HCT116 (cell line): ENCODE results near the gene STK4. TPM values are rescaled to one million over a fixed set of nuclear protein-coding genes. Genes with fewer than 3 reads are reported as not detected.

ENCODE experiments used
- ATAC-seq: fragments of 200-7000 bp; cut with Tn5 transposase; 2 replicates; pipeline ENCODE4 v1.9.1; 2020; ENCODE audit warnings: mild to moderate bottlenecking, moderate library complexity
- BruUV-seq: library from RNA; stranded (reverse); fragments of 400-500 nt; replicated peaks from 2 replicates; lab custom pipeline; 2021; lab: Mats Ljungman, UMichigan
- CTCF ChIA-PET: fragments of 300-600 bp; sonication (Branson Sonifier 250); formaldehyde crosslinking; loops from one replicate; lab custom pipeline; 2021; ENCODE audit warnings: antibody characterized with exemption; lab: Charles Lee
- POLR2A ChIA-PET: fragments of 300-600, 350-600 bp; sonication (Branson Sonifier 250); formaldehyde crosslinking; loops from one replicate; lab custom pipeline; 2021; ENCODE audit warnings: antibody characterized with exemption; lab: Charles Lee
- RAD21 ChIA-PET, 2 experiments: fragments of 300-600 bp; sonication (Branson Sonifier 250); formaldehyde crosslinking; loops; one replicate each; lab custom pipeline; 2023; ENCODE audit warnings: low total read pairs in 2 of 2; ENCODE audit not compliant: uncharacterized antibody in 2 of 2, unreplicated experiment in 2 of 2, low non-redundant PET in 1 of 2; lab: Charles Lee
- DNase-seq: peaks from one replicate; pipeline ENCODE4 v3.0.0-alpha.2; 2010; ENCODE audit warnings: low read depth, low spot score
- H2AFZ ChIP-seq: fragments of 200-600 bp; shearing (Covaris generic), sonication (generic); 2 replicates; pipeline ENCODE4 v1.6.1; 2017; ENCODE audit warnings: low read depth, mixed run types, mixed read lengths, antibody characterized with exemption, low read length; ENCODE audit not compliant: poor library complexity, severe bottlenecking
- H3K27ac ChIP-seq: 2 replicates; pipeline ENCODE4 v1.5.1; 2012; ENCODE audit warnings: low read depth, low read length
- H3K27me3 ChIP-seq: fragments of 200-600 bp; sonication (generic); 2 replicates; pipeline ENCODE4 v1.6.1; 2016; ENCODE audit warnings: mixed run types, low read length, mixed read lengths; ENCODE audit not compliant: insufficient read depth
- H3K36me3 ChIP-seq, 2 experiments: fragments of 200-500 bp in 1 of 2; fragments of 200-600 bp in 1 of 2; sonication (Bioruptor generic) in 1 of 2; sonication (generic) in 1 of 2; 2 replicates each; pipeline versions ENCODE4 v1.5.1 to v1.6.1; 2014 to 2016; ENCODE audit warnings: low read length in 2 of 2, inconsistent platforms in 1 of 2, mixed read lengths in 1 of 2, mixed run types in 1 of 2; ENCODE audit not compliant: insufficient read depth in 2 of 2, control insufficient read depth in 1 of 2
- H3K4me1 ChIP-seq, 2 experiments: fragments of 200-600 bp in 1 of 2; sonication (generic) in 1 of 2; 2 replicates each; pipeline versions ENCODE4 v1.5.1 to v1.6.1; 2012 to 2017; ENCODE audit warnings: low read length in 2 of 2, inconsistent platforms in 1 of 2, mild to moderate bottlenecking in 1 of 2, mixed read lengths in 1 of 2, mixed run types in 1 of 2, moderate library complexity in 1 of 2; ENCODE audit not compliant: insufficient read depth in 2 of 2, control insufficient read depth in 1 of 2
- H3K4me2 ChIP-seq: fragments of 200-600 bp; sonication (generic); 2 replicates; pipeline ENCODE4 v1.6.1; 2017; ENCODE audit warnings: mixed run types, low read length, mixed read lengths
- H3K4me3 ChIP-seq, 2 experiments: fragments of 200-600 bp in 1 of 2; sonication (generic) in 1 of 2; replicated peaks in 1 of 2; 2 replicates each; pipeline ENCODE4 v1.5.1; 2011 to 2016; ENCODE audit warnings: low read length in 2 of 2, control low read depth in 1 of 2, low read depth in 1 of 2, mild to moderate bottlenecking in 1 of 2, mixed read lengths in 1 of 2, mixed run types in 1 of 2
- H3K79me2 ChIP-seq: fragments of 200-600 bp; sonication (generic); 2 replicates; pipeline ENCODE4 v1.6.1; 2017; ENCODE audit warnings: mild to moderate bottlenecking, mixed run types, low read length, moderate library complexity, mixed read lengths; ENCODE audit not compliant: insufficient read depth
- H3K9ac ChIP-seq: fragments of 200-600 bp; sonication (generic); 2 replicates; pipeline ENCODE4 v1.6.1; 2016; ENCODE audit warnings: low read length, mixed read lengths
- H3K9me2 ChIP-seq: fragments of 200-600 bp; sonication (generic), shearing (Covaris generic); 2 replicates; pipeline ENCODE4 v1.6.1; 2017; ENCODE audit warnings: mixed run types, mild to moderate bottlenecking, moderate library complexity; ENCODE audit not compliant: insufficient read depth
- H3K9me3 ChIP-seq, 2 experiments: fragments of 200-500 bp in 1 of 2; fragments of 200-600 bp in 1 of 2; sonication (Bioruptor generic) in 1 of 2; sonication (generic) in 1 of 2; 2 replicates each; pipeline ENCODE4 v1.6.1; 2014 to 2017; ENCODE audit warnings: low read length in 2 of 2, mixed read lengths in 2 of 2, inconsistent platforms in 1 of 2, low read depth in 1 of 2, mild to moderate bottlenecking in 1 of 2, mixed run types in 1 of 2, moderate library complexity in 1 of 2; ENCODE audit not compliant: control insufficient read depth in 1 of 2, insufficient read depth in 1 of 2
- H4K20me1 ChIP-seq: fragments of 200-600 bp; sonication (generic), shearing (Covaris generic); 2 replicates; pipeline ENCODE4 v1.6.1; 2017; ENCODE audit warnings: mixed run types, mild to moderate bottlenecking, moderate library complexity; ENCODE audit not compliant: insufficient read depth
- ATF3 ChIP-seq: IDR thresholded peaks from 2 replicates; pipeline ENCODE4 v1.6.1; 2012
- EGR1 ChIP-seq: IDR thresholded peaks from 2 replicates; pipeline ENCODE4 v1.6.1; 2012; ENCODE audit warnings: low read depth
- EZH2phosphoT487 ChIP-seq: fragments of 200-600 bp; IDR thresholded peaks from 2 replicates; pipeline ENCODE4 v1.6.1; 2018; ENCODE audit warnings: antibody characterized with exemption, borderline replicate concordance
- FOSL1 ChIP-seq: IDR thresholded peaks from 2 replicates; pipeline ENCODE4 v1.6.1; 2012; ENCODE audit warnings: low read depth
- MAX ChIP-seq: IDR thresholded peaks from 2 replicates; pipeline ENCODE4 v1.6.1; 2012
- POLR2A ChIP-seq: IDR thresholded peaks from 2 replicates; pipeline ENCODE4 v1.7.0; 2011; ENCODE audit warnings: borderline replicate concordance; ENCODE audit not compliant: insufficient read depth, insufficient read length; ENCODE audit errors: extremely low read depth
- RAD21 ChIP-seq: IDR thresholded peaks from 2 replicates; pipeline ENCODE4 v1.6.1; 2012; ENCODE audit warnings: low read depth, mild to moderate bottlenecking
- SRF ChIP-seq: IDR thresholded peaks from 2 replicates; pipeline ENCODE4 v1.6.1; 2012; ENCODE audit warnings: low read depth
- YY1 ChIP-seq: IDR thresholded peaks from 2 replicates; pipeline ENCODE4 v1.6.1; 2011; ENCODE audit warnings: low read length, low read depth, moderate library complexity, mild to moderate bottlenecking; ENCODE audit not compliant: insufficient replicate concordance; ENCODE audit errors: extremely low read depth
- ZNF274 ChIP-seq: fragments of 200-500 bp; sonication (Bioruptor generic); IDR thresholded peaks from 2 replicates; pipeline ENCODE4 v1.6.1; 2014; ENCODE audit warnings: mild to moderate bottlenecking, low read depth, low read length, inconsistent platforms
- intact Hi-C: fragments of 100-400 bp; cut with micrococcal nuclease; formaldehyde crosslinking; loops from 2 replicates; pipeline ENCODE4 v1.10.0; 2022
- total RNA-seq: library from RNA; stranded (reverse); gene quantifications from one replicate; pipeline ENCODE4 v1.2.1, GENCODE V29; 2021; ENCODE audit not compliant: unreplicated experiment
- TF ChIP-seq, protein P1 (sequence below), 3 experiments: fragments of 200-600 bp in 1 of 3; sonication (generic) in 1 of 3; IDR thresholded peaks in 2 of 3; conservative IDR thresholded peaks in 1 of 3; 2 replicates each; pipeline ENCODE4 v1.5.1; 2012 to 2017; ENCODE audit warnings: low read depth in 2 of 3, low read length in 2 of 3, antibody characterized with exemption in 1 of 3, borderline replicate concordance in 1 of 3, control low read depth in 1 of 3, mild to moderate bottlenecking in 1 of 3, mixed read lengths in 1 of 3, mixed run types in 1 of 3, moderate library complexity in 1 of 3; ENCODE audit not compliant: insufficient read depth in 1 of 3

Gene STK4
- total RNA-seq, 1 experiment from 2014 or later = 45.4 TPM

GRCh38 chr20:45047581-45048119, 81.3 kb downstream of the STK4 start (continued):
- TF ChIP-seq, protein P1, sequence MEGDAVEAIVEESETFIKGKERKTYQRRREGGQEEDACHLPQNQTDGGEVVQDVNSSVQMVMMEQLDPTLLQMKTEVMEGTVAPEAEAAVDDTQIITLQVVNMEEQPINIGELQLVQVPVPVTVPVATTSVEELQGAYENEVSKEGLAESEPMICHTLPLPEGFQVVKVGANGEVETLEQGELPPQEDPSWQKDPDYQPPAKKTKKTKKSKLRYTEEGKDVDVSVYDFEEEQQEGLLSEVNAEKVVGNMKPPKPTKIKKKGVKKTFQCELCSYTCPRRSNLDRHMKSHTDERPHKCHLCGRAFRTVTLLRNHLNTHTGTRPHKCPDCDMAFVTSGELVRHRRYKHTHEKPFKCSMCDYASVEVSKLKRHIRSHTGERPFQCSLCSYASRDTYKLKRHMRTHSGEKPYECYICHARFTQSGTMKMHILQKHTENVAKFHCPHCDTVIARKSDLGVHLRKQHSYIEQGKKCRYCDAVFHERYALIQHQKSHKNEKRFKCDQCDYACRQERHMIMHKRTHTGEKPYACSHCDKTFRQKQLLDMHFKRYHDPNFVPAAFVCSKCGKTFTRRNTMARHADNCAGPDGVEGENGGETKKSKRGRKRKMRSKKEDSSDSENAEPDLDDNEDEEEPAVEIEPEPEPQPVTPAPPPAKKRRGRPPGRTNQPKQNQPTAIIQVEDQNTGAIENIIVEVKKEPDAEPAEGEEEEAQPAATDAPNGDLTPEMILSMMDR (IDR thresholded peaks at IDR 0.05 in 2 of 3, conservative IDR thresholded peaks at IDR 0.05 in 1 of 3; ENCODE audit: borderline replicate concordance in 1 of 3, insufficient read depth in 1 of 3, low read depth in 2 of 3, low read length in 2 of 3) = no peak
- TF ChIP-seq ATF3 = no peak

- H4K20me1 ChIP-seq = no peaks in the 10 kb centered on the region
- H3K4me1 ChIP-seq = no peaks in the 10 kb centered on the region
- H3K9ac ChIP-seq = no peak overlapping the region
- CTCF ChIA-PET = interaction anchor here (1.6 kb wide), 1 partner anchor 46 kb away, joined by 4 read pairs; no protein-coding TSS in a partner anchor
- peaks cover 16% of the 10 kb centered on the region for H3K79me2 ChIP-seq
- no peaks in the 10 kb centered on the region for H3K9me3 ChIP-seq
- H3K4me3 ChIP-seq = no peak overlapping the region
- BruUV-seq = no TSS peak
- H3K36me3 ChIP-seq = no peaks in the 10 kb centered on the region
- POLR2A ChIA-PET = no interaction called here
- intact Hi-C loops = loop anchor here (10.0 kb wide), 2 partner anchors 175 to 725 kb away; partner anchors contain the start of gene SEMG2
- ATAC-seq (no peak), DNase-seq (no peak)
- H3K9me2 ChIP-seq = no peaks in the 10 kb centered on the region
- TF ChIP-seq EGR1 = no peak
- no peak for TF ChIP-seq RAD21
- no peak for TF ChIP-seq MAX
- TF ChIP-seq POLR2A = no peak
- no peak for TF ChIP-seq ATF3
- no peak for TF ChIP-seq YY1
- TF ChIP-seq ZNF274 = no peak
- no peak for TF ChIP-seq FOSL1
- TF ChIP-seq SRF = no peak
- no peak for TF ChIP-seq EZH2phosphoT487
- H3K27ac ChIP-seq = no peak overlapping the region
- H3K27me3 ChIP-seq = no peaks in the 10 kb centered on the region
- no peak overlapping the region for H2AFZ ChIP-seq
- H3K4me2 ChIP-seq = no peak overlapping the region
- RAD21 ChIA-PET = no interaction called here
These were observed 83.1 kb downstream of the STK4 start for GRCh38 chr20:45049438-45049837.
